Loucy (cell line): ENCODE measurements around the gene PCDHB7.
"Not testable (repeated sequence)": the region's sequence is repeated elsewhere in the genome, so short reads cannot be mapped to it uniquely, and the experiment has no call there.

Experiments used
- H2AFZ ChIP-seq: fragments of 200-600 bp; sonication (generic); 2 replicates; pipeline ENCODE4 v1.6.0; 2016; ENCODE audit warnings: antibody characterized with exemption, mild to moderate bottlenecking, low read length, moderate library complexity
- H3F3A ChIP-seq: fragments of 200-600 bp; 2 replicates; pipeline ENCODE4 v1.6.0; 2016; ENCODE audit warnings: antibody characterized with exemption, low read depth, mild to moderate bottlenecking
- H3K27me3 ChIP-seq: fragments of 200-600 bp; sonication (generic); 2 replicates; pipeline ENCODE4 v1.6.1; 2014; ENCODE audit warnings: low read length, mild to moderate bottlenecking; ENCODE audit not compliant: insufficient read depth, poor library complexity, severe bottlenecking
- H3K36me3 ChIP-seq: fragments of 200-600 bp; sonication (generic); 2 replicates; pipeline ENCODE4 v1.6.1; 2016; ENCODE audit warnings: low read length; ENCODE audit not compliant: insufficient read depth
- H3K4me1 ChIP-seq: fragments of 200-600 bp; sonication (generic); 2 replicates; pipeline ENCODE4 v1.5.1; 2014; ENCODE audit warnings: low read length, mild to moderate bottlenecking; ENCODE audit not compliant: insufficient read depth, poor library complexity, severe bottlenecking
- H3K4me2 ChIP-seq: fragments of 200-600 bp; sonication (generic); 2 replicates; pipeline ENCODE4 v1.6.0; 2014; ENCODE audit warnings: antibody characterized with exemption, low read length, low read depth, mild to moderate bottlenecking; ENCODE audit not compliant: poor library complexity, severe bottlenecking
- H3K4me3 ChIP-seq: fragments of 200-600 bp; sonication (generic); 2 replicates; pipeline ENCODE4 v1.5.1; 2014; ENCODE audit warnings: low read length, mild to moderate bottlenecking, mixed read lengths; ENCODE audit not compliant: poor library complexity, severe bottlenecking
- H3K79me2 ChIP-seq: fragments of 200-600 bp; sonication (generic); 2 replicates; pipeline ENCODE4 v1.6.1; 2014; ENCODE audit warnings: low read length; ENCODE audit not compliant: insufficient read depth
- H3K9ac ChIP-seq: fragments of 200-600 bp; sonication (generic); 2 replicates; pipeline ENCODE4 v1.6.0; 2014; ENCODE audit warnings: mild to moderate bottlenecking, low read depth, low read length, moderate library complexity; ENCODE audit not compliant: poor library complexity, severe bottlenecking
- H3K9me2 ChIP-seq: fragments of 200-600 bp; sonication (generic); replicated peaks from 2 replicates; pipeline ENCODE4 v1.6.1; 2016; ENCODE audit warnings: low read depth, low read length, mixed read lengths
- H3K9me3 ChIP-seq: fragments of 200-600 bp; sonication (generic); 2 replicates; pipeline ENCODE4 v1.6.1; 2014; ENCODE audit warnings: mild to moderate bottlenecking, antibody characterized with exemption, low read length, low read depth; ENCODE audit not compliant: insufficient read depth
- H4K20me1 ChIP-seq: fragments of 200-600 bp; sonication (generic); 2 replicates; pipeline ENCODE4 v1.6.0; 2014; ENCODE audit warnings: antibody characterized with exemption, low read length, mild to moderate bottlenecking; ENCODE audit not compliant: insufficient read depth, poor library complexity, severe bottlenecking
- CTCF ChIP-seq: fragments of 200-600 bp; sonication (generic); conservative IDR thresholded peaks from 2 replicates; pipeline ENCODE4 v1.5.1; 2014; ENCODE audit warnings: mild to moderate bottlenecking, antibody characterized with exemption, low read length
- EZH2phosphoT487 ChIP-seq: fragments of 200-600 bp; IDR thresholded peaks from 2 replicates; pipeline ENCODE4 v1.6.1; 2018; ENCODE audit warnings: antibody characterized with exemption, mild to moderate bottlenecking, moderate library complexity, borderline replicate concordance

The PCDHB7 gene

GRCh38 chr5:141223112-141223783 lies 50.8 kb downstream of the PCDHB7 start, which contains the start of gene PCDHB14:
TSS of gene PCDHB14 (plus strand) at chr5:141223343. CDS start at chr5:141223506, 163 bp downstream.
- no peaks in the 10 kb centered on the region for H3K9me2 ChIP-seq
- H3K27me3 ChIP-seq: no peaks in the 10 kb centered on the region
- TF ChIP-seq CTCF: peak; percentile 65
- no peak for TF ChIP-seq EZH2phosphoT487
- H3K36me3 ChIP-seq: no peaks in the 10 kb centered on the region
- H3K4me1 ChIP-seq: no peaks in the 10 kb centered on the region
- H3K4me2 ChIP-seq: peak within 1 kb of the TSS; percentile 50
- H3K79me2 ChIP-seq: no peaks in the 10 kb centered on the region
- no peaks in the 10 kb centered on the region for H3F3A ChIP-seq
- H4K20me1 ChIP-seq: no peaks in the 10 kb centered on the region
- no peaks in the 10 kb centered on the region for H3K9me3 ChIP-seq
- H3K4me3 ChIP-seq: peak within 1 kb of the TSS; percentile 50
- peak within 1 kb of the TSS; percentile 68; the same call in 1 of the 2 replicates for H2AFZ ChIP-seq
- H3K9ac ChIP-seq: no peak within 1 kb of the TSS

- not testable (repeated sequence) for H2AFZ ChIP-seq, H3K9ac ChIP-seq, H3K4me2 ChIP-seq, H3F3A ChIP-seq, H3K9me3 ChIP-seq, H3K4me1 ChIP-seq, H3K4me3 ChIP-seq, H3K79me2 ChIP-seq, H3K27me3 ChIP-seq, H4K20me1 ChIP-seq, H3K9me2 ChIP-seq, H3K36me3 ChIP-seq
These were observed 52.4 kb downstream of the PCDHB7 start for GRCh38 chr5:141224844-141225243.

- H3K9me2 ChIP-seq, H3K27me3 ChIP-seq, H3K9ac ChIP-seq, H3K9me3 ChIP-seq, H3K4me3 ChIP-seq, H3K4me2 ChIP-seq, H4K20me1 ChIP-seq, H3F3A ChIP-seq, H3K4me1 ChIP-seq, H2AFZ ChIP-seq, H3K36me3 ChIP-seq, H3K79me2 ChIP-seq: not testable (repeated sequence)
These were observed 53.0 kb downstream of the PCDHB7 start for GRCh38 chr5:141225421-141225820.
